Measurements from ENCODE around the gene HDAC4.

DNA sequence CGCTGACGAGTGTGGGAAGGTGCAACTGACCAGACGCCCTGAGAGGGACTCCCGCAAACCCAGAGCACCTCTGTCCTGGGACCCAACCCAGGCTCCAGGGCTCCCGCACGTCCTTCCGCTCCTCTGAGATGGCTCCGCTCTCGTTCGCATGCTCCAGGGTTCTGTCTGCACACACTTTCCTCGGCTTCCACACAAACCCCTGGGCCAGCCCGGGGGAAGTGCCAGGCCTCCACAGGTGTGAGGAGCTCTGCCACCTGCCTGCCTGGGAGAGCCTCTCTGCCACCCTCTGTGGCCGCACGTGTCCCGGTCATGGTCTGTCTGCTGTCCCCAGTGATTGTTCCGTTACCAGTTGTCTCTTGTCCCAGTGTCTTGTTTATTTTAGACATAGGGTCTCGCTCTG lies 222.9 kb downstream of the HDAC4 start:
- no peak for TF ChIP-seq POLR2A (IDR thresholded peaks at IDR 0.05)
- TF ChIP-seq, protein P1, sequence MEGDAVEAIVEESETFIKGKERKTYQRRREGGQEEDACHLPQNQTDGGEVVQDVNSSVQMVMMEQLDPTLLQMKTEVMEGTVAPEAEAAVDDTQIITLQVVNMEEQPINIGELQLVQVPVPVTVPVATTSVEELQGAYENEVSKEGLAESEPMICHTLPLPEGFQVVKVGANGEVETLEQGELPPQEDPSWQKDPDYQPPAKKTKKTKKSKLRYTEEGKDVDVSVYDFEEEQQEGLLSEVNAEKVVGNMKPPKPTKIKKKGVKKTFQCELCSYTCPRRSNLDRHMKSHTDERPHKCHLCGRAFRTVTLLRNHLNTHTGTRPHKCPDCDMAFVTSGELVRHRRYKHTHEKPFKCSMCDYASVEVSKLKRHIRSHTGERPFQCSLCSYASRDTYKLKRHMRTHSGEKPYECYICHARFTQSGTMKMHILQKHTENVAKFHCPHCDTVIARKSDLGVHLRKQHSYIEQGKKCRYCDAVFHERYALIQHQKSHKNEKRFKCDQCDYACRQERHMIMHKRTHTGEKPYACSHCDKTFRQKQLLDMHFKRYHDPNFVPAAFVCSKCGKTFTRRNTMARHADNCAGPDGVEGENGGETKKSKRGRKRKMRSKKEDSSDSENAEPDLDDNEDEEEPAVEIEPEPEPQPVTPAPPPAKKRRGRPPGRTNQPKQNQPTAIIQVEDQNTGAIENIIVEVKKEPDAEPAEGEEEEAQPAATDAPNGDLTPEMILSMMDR (IDR thresholded peaks at IDR 0.05) = no peak

Measured in tibial nerve (tissue), 3 donors.